SHP77 (cell line): ENCODE results near the gene SCD5.

Experiments
- DNase-seq, 2 experiments: peaks; one replicate each; lab custom pipeline; 2025; lab: John Stamatoyannopoulos, UW

The SCD5 gene

GRCh38 chr4:82726596-82726995, 72.0 kb downstream of the SCD5 start:
- no peak for DNase-seq

DNA sequence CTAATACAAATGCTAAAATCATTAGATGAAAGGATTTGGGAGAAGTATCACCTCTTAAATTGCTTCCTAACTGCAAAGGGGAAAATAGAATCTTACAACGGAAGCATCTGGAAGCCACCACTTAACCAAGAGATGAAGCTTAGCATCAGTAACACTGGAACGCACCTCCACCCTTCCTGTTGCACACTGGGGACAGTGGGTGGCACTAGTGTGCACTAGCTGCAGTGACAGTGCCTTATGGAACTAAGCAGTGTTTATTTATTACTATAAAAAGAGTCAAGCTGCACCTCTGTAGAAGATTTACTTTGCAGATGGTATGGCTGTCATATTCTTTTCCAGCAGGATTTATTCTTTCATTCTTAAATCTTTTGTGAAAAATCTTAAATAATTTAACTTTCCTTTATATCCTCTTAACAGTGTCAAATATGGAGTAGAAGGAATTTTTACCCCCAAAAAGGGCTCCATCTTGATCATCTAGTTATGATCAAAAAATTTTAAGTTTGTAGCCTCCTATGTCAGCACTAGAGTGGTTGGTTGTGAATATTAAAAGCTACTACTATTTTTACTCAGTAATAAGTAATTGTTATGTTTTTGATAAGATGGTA, 76.7 kb downstream of the SCD5 start:
- peak in 1 of 2 experiments; percentile 17 for DNase-seq

GRCh38 chr4:82718162-82718940, 80.2 kb downstream of the SCD5 start:
- no peak for DNase-seq

GRCh38 chr4:82715731-82716617, 82.6 kb downstream of the SCD5 start:
- no peak for DNase-seq

DNA sequence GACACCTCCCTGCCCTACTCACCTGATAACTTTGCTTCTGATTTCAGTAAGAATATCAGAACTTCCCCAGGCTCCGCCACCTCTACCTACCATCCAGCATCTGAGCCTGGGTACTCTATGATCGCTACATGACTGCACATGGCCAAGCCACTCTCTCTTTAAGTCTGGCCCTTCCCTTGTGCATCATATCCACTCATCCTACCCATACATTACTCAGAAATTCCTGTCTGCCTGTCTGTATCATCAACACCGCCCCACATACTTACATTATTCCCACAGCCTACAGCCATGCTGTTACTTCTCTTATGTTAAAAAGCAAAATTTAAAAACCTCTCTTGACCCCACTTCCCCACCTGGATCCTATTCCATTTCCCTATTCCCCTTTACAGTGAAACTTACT, 84.7 kb downstream of the SCD5 start:
- no peak for DNase-seq

GRCh38 chr4:82712561-82712960, 86.0 kb downstream of the SCD5 start:
- DNase-seq: no peak

- no peak for DNase-seq
Observed at GRCh38 chr4:82711158-82711785, 87.3 kb downstream of the SCD5 start.

DNA sequence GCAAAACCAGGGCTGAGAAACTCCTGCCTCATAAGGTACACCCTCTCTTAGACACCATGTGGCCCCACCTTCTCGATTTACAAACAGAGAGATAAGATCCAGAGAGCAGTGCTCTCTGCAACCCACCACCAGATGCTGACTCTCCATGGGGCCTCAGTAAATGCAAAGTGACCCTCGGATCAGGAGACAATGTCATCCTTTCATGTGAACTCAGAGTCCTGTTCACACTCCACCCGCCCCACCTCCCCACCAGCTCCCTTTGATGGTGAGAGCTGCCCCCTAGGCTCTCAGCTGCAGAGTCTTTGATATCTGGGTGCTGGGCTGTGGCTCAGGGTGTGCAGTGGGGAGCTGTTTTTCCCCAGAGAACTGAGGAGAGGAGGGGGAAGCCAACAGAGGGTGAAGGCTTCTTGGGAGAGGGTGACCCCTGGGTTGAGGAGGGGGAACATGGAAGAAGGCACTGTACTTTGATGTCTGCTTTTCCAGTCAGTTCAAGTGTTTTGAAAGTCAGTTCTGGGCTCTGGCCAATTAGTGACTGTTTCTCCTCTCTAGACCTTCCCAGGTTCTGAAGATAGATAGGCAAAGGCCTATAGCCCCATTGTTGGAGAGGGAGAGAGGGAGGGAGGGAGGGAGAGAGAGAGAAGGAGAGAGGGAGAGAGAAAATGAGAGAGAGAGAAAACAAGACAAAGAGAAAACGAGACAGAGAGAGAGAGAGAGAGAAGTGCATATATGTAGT, 88.2 kb downstream of the SCD5 start:
- no peak for DNase-seq

DNA sequence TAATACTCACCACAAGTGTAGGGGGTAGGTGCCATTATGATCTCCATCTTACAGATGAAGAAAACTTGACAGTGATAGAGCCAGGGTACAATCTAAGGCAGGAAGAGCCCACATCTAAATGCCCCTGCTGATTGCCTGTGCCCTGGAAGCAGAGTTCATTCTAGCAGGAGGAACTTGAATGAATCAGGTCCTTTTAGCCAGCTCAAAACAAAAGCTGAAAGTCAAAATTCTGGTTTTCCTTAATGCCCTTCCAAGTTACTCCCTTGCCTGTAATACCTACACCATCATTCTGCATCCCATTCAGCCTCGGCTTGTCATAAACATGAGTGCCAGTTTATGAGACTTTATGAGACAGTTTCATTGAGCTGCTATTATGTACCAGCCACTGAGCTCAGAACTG, 89.6 kb downstream of the SCD5 start:
- no peak for DNase-seq

- no peak for DNase-seq
Observed at GRCh38 chr4:82706349-82707000, 92.1 kb downstream of the SCD5 start.

GRCh38 chr4:82705928-82706300, 92.7 kb downstream of the SCD5 start:
- no peak for DNase-seq

DNA sequence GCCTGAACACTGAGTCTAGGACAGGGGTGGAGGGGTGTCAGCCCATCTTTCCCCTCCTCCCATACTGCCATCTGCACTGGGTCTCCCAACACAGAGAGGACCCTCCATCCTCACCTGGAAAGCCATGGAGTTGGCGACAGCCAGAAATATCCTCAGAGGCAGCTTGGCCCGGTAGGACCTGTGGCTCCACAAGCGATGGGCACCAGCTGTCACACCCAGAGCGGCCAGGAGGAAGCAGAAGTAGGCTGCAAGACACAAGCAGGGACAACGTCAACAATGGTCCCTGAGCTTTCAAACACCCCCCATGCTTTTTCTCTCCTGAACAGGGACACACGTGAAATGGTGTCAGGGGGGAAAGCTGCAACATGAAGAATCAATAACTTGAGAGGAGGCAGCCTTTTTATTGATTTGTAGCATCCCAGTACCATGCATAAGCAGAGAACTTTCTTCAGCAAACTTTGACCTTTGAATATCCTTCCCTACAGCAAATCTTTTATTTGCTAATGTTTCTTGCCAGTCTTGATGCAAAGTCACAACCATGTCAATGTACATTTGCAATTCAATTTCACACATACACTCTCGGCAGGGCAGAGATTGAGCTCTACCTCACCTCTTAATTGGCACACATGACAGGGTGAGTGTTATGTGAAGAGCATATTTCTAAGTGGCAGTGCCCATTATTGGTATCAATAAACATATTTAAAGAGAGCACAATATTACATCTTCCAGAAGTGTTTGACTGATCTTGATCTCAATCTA, 93.2 kb downstream of the SCD5 start:
- DNase-seq: no peak

DNA sequence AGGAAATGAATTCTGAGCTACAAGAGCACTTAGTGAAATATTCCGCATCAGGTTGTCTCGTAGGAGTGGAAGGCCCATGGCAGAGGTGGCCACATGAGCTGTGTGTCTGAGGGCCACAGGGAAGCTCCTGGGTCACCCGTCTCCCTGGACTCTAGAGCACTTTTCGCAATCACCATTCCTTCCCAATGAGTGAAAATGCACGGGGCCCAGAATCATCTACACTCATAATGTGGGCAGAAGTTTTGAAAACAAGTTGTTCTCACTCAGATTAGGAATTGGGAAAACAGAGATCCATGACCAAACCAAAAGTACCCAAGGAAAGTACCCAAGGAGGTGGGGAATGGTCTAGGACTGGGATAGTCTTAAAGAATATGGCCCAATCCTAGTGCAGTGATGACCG, 94.4 kb downstream of the SCD5 start:
- DNase-seq: no peak

GRCh38 chr4:82698412-82698811, 100.2 kb downstream of the SCD5 start:
- no peak for DNase-seq

- no peak for DNase-seq
Observed at GRCh38 chr4:82697561-82697960, 101.0 kb downstream of the SCD5 start.

GRCh38 chr4:82696117-82696860, 102.3 kb downstream of the SCD5 start:
- DNase-seq: no peak

GRCh38 chr4:82694892-82695291, 103.7 kb downstream of the SCD5 start:
- DNase-seq: no peak

GRCh38 chr4:82694046-82694445, 104.5 kb downstream of the SCD5 start:
- no peak for DNase-seq

GRCh38 chr4:82692101-82692780, 106.4 kb downstream of the SCD5 start:
- DNase-seq: no peak
